Common myeloid progenitor, CD34-positive (primary cell): ENCODE measurements around the gene TTC34.

Experiments
- CTCF ChIA-PET: fragments of 350-600 bp; sonication (Branson Sonifier 250); formaldehyde crosslinking; loops from one replicate; lab custom pipeline; 2021; ENCODE audit warnings: antibody characterized with exemption; lab: Charles Lee
- POLR2A ChIA-PET: fragments of 350-600 bp; sonication (Branson Sonifier 250); formaldehyde crosslinking; loops from one replicate; lab custom pipeline; 2021; ENCODE audit warnings: antibody characterized with exemption; lab: Charles Lee
- DNase-seq, 3 donors: peaks; one replicate each; pipeline versions ENCODE4 v3.0.0 to v3.0.0-alpha.2; 2013
- H3K27ac ChIP-seq, 2 experiments: 1 replicate in 1 of 2; 2 replicates in 1 of 2; pipeline ENCODE4 v1.7.0; 2013; ENCODE audit warnings: inconsistent platforms in 2 of 2, low read length in 2 of 2, mild to moderate bottlenecking in 2 of 2, low read depth in 1 of 2, moderate library complexity in 1 of 2; ENCODE audit not compliant: severe bottlenecking in 2 of 2, insufficient read depth in 1 of 2, poor library complexity in 1 of 2
- H3K27me3 ChIP-seq, 5 experiments: replicated peaks in 2 of 5; 1 replicate in 3 of 5; 2 replicates in 2 of 5; pipeline versions ENCODE4 v1.6.1 to v1.7.0; 2013; ENCODE audit warnings: low read length in 4 of 5, mild to moderate bottlenecking in 2 of 5, moderate library complexity in 2 of 5, inconsistent platforms in 1 of 5; ENCODE audit not compliant: insufficient read depth in 5 of 5, control insufficient read depth in 4 of 5
- H3K36me3 ChIP-seq, 4 experiments: 1 replicate in 2 of 4; 2 replicates in 2 of 4; pipeline versions ENCODE4 v1.6.1 to v1.7.0; 2013; ENCODE audit warnings: low read length in 3 of 4, control low read depth in 1 of 4, mild to moderate bottlenecking in 1 of 4; ENCODE audit not compliant: control insufficient read depth in 4 of 4, insufficient read depth in 4 of 4
- H3K4me1 ChIP-seq, 4 experiments: 1 replicate in 3 of 4; 2 replicates in 1 of 4; pipeline versions ENCODE4 v1.6.1 to v1.7.1; 2013; ENCODE audit warnings: low read length in 3 of 4, mild to moderate bottlenecking in 3 of 4, control low read depth in 1 of 4, inconsistent platforms in 1 of 4, moderate library complexity in 1 of 4; ENCODE audit not compliant: control insufficient read depth in 4 of 4, insufficient read depth in 4 of 4; ENCODE audit errors: control extremely low read depth in 1 of 4
- H3K4me3 ChIP-seq, 7 experiments: 1 replicate in 4 of 7; 2 replicates in 3 of 7; pipeline versions ENCODE4 v1.5.1 to v1.7.0; 2013; ENCODE audit warnings: mild to moderate bottlenecking in 7 of 7, low read length in 6 of 7, moderate library complexity in 6 of 7, inconsistent platforms in 2 of 7, low read depth in 2 of 7, control low read depth in 1 of 7; ENCODE audit not compliant: insufficient read depth in 4 of 7, control insufficient read depth in 1 of 7; ENCODE audit errors: extremely low read depth in 1 of 7
- H3K9me3 ChIP-seq, 5 experiments: 1 replicate in 4 of 5; 2 replicates in 1 of 5; pipeline versions ENCODE4 v1.6.1 to v1.7.1; 2013; ENCODE audit warnings: low read length in 4 of 5, mild to moderate bottlenecking in 2 of 5, inconsistent platforms in 1 of 5, low read depth in 1 of 5, moderate library complexity in 1 of 5; ENCODE audit not compliant: control insufficient read depth in 4 of 5, insufficient read depth in 2 of 5; ENCODE audit errors: control extremely low read depth in 1 of 5
- WGBS: methylation state at CpG from one replicate; pipeline ENCODE4 v1.1.5; 2013; ENCODE audit not compliant: insufficient coverage; 5-methylcytosine and 5-hydroxymethylcytosine counted together

The TTC34 gene

DNA sequence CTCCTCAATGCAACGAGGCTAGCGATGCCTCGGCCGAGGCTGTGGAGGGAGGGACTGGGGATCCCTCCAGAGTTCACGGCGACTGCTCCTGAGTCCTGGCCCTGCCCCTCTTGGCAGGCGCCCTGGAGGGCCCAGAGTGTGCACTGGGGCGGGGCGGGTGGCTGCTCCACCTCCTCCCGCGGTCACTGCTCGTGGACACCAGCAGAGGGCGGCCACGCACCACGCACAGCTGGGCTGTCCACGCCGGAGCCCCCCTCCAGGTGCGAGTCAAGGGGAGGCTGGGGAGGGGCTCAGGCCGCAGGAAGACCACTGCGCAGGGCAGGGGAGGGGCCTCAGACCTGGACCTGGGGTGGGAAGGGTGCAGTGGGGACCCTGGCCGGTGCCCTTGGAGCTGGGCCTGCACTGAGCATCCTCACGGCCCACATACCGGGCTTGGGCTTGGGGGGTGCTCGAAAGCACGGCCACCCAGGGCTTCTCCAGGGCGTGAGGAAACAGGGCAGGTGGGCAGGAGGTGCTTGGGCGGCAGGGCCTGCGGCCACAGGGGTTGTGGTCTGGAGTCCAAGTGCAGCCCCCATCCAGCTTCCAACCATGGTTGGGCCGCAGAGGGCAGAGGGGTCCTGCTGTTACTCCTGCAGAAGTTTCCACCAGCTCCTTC, 20.6 kb upstream of the TTC34 start:
- H3K27me3 ChIP-seq = peaks cover 0 to 6% (median 0%) of the 10 kb centered on the region in 5 experiments
- peak; percentile 43 to 63 (median 54) for DNase-seq
- CTCF ChIA-PET = interaction anchor here (0.8 to 7.3 kb wide), 9 partner anchors 8 to 602 kb away, joined by 3 to 83 read pairs (median 5); no protein-coding TSS in a partner anchor
- peaks cover 0 to 19% (median 13%) of the 10 kb centered on the region in 4 experiments for H3K4me1 ChIP-seq
- H3K36me3 ChIP-seq = no peaks in the 10 kb centered on the region
- no peak overlapping the region for H3K4me3 ChIP-seq
- no peak overlapping the region for H3K27ac ChIP-seq
- 32% methylated on average over 21 of the region's 29 CpGs for WGBS
- H3K9me3 ChIP-seq = peaks cover 0 to 4% (median 0%) of the 10 kb centered on the region in 5 experiments
- POLR2A ChIA-PET = interaction anchor here (1.2 kb wide), 1 partner anchor 24 kb away, joined by 4 read pairs; no protein-coding TSS in a partner anchor

DNA sequence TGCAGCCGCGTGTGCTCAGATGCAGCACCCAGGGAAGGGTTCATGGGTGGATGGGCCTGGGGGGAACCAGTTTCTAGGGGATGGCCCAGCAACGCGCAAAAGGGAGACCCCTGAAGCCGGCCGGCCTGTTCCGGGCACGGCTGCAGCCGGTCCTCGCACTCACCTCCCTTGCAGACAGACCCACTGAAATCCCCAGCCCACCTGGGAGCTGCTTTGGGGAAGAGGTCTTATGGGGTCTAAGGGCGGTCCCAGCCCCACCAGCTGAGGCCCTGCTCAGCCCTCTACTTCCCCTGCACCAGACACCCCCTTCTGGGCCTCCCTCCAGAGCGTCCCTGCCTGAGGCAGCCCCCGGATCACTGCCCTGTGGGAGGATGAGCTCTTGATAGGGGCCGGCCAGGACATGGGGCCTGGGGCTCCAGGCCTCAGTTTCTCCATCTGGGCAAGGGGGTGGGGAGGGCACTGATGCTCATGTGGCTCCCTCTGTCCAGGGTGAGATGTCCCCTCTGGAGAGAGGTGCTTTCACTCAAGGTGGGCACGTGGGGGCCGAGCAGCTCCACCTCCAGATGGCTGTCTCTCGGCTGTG, 20.0 kb upstream of the TTC34 start:
- H3K27ac ChIP-seq = no peak overlapping the region
- no peak for DNase-seq
- CTCF ChIA-PET = interaction anchor here (0.8 to 7.3 kb wide), 9 partner anchors 9 to 603 kb away, joined by 3 to 83 read pairs (median 5); no protein-coding TSS in a partner anchor

DNA sequence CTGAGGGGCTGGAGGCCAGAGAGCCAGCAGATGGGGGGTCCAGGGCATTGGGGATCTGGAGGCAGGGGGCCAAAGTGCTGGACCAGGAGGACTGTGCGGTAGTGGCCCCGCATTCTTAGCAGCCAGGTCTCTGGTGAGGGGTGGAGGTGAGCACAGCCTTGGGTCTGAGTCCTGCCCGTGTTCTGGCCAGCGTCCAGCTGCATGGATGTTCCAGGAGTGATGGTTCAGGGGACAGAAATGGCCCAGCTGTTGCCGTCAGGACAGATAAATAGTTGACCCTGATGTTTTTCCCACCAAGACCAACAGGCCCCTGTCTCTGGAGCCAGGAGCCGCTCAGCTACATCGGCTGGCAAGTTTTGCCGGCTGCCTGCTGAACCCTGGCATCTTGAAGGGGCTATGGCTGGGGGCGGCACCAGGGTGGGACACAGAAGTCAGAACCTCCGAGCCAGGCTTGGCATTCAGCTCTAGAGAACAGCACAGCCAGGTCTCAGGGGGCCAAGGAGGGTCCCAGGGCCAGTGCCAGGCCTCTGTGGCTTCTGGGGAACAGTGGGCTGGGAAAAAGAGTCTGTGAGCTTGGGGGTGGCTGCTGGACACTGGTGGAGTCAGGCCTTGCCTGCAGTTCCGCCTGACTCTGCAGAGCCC, 19.4 kb upstream of the TTC34 start:
- no peak overlapping the region for H3K4me3 ChIP-seq
- DNase-seq = no peak
- no peaks in the 10 kb centered on the region for H3K9me3 ChIP-seq
- 87% methylated on average over 10 of the region's 11 CpGs for WGBS
- H3K36me3 ChIP-seq = no peaks in the 10 kb centered on the region
- H3K27me3 ChIP-seq = peaks cover 0 to 7% (median 2%) of the 10 kb centered on the region in 5 experiments
- H3K4me1 ChIP-seq = peaks cover 0 to 19% (median 13%) of the 10 kb centered on the region in 4 experiments
- POLR2A ChIA-PET = no interaction called here
- H3K27ac ChIP-seq = no peak overlapping the region
- CTCF ChIA-PET = interaction anchor here (0.8 to 7.3 kb wide), 6 partner anchors 9 to 604 kb away, joined by 3 to 83 read pairs (median 7); no protein-coding TSS in a partner anchor

More for the DNA sequence above, 20.0 kb upstream of the TTC34 start:
- Histone ChIP-seq H3K36me3 (no peaks in the 10 kb centered on the region), H3K9me3 (no peaks in the 10 kb centered on the region), H3K4me1 (peaks cover 0 to 19% (median 13%) of the 10 kb centered on the region in 4 experiments), H3K4me3 (no peak overlapping the region), H3K27me3 (peaks cover 0 to 6% (median 2%) of the 10 kb centered on the region in 5 experiments)
- POLR2A ChIA-PET = interaction anchor here (1.2 kb wide), 1 partner anchor 24 kb away, joined by 4 read pairs; no protein-coding TSS in a partner anchor
- WGBS = 87% methylated on average over 15 of the region's 17 CpGs

DNA sequence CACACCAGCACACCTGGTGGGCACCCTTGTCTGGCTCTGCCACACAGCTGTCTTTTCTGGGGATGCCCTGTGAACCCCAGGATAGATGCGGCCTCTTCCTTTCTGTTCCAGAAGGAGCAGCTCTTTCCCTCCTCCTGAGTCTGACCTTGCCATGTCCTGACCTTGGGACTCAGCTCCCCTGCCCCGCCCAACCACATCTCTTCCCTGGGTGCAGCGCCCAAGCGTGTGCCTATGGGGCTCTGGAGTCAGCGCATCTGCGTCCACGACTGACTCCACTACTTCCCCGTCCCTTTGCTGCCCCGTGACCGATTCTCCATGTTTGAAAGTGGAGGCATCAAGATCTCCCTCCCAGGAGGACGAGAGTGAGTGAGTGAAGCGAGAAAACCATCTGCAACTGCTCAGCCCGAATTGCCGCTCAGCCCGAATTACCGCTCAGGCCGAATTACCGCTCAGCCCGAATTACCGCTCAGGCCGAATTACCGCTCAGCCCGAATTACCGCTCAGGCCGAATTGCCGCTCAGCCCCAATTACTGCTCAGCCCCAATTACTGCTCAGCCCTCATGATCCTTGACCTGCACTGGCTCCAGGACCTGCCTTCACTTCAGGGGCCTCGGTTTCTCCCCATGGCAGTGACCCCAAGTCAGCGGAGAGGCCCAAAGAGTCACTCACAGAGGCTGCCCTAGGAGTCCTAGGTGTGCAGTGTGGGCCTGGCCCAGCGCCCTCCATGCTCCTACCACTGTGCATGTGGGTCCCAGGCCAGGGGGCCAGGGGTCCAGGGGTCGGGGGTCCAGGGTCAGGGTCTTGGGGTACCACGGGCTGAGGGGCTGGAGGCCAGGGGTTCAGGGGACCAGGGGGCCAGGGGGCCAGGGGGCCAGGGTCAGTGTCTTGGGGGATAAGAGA, 18.6 kb upstream of the TTC34 start:
- WGBS = 98% methylated on average over 29 of the region's 31 CpGs
- no peaks in the 10 kb centered on the region for H3K9me3 ChIP-seq
- no peaks in the 10 kb centered on the region for H3K36me3 ChIP-seq
- peaks cover 0 to 11% (median 2%) of the 10 kb centered on the region in 5 experiments for H3K27me3 ChIP-seq
- ChIA-PET POLR2A (no interaction called here), CTCF (interaction anchor here (1.0 to 7.3 kb wide), 6 partner anchors 9 to 604 kb away, joined by 3 to 83 read pairs (median 7); no protein-coding TSS in a partner anchor)
- no peak overlapping the region for H3K27ac ChIP-seq
- H3K4me1 ChIP-seq = peaks cover 0 to 19% (median 13%) of the 10 kb centered on the region in 4 experiments
- no peak overlapping the region for H3K4me3 ChIP-seq
- DNase-seq = no peak

DNA sequence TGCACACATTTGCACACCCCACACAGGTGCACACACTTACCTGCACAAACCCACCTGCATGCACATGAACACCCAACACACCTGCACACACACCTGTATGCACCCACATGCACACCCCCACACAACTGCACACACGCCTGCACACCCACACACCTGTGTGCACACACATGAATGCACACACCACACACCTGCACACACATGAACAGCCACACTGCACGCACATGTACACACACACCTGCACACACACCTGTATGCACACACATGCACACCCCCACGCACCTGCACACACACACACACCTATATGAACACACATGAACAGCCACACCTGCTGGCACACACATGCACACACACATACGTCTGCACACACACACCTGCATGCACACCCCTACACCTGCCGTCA, 17.9 kb upstream of the TTC34 start:
- Histone ChIP-seq H3K27me3 (peaks cover 0 to 11% (median 2%) of the 10 kb centered on the region in 5 experiments), H3K27ac (no peak overlapping the region), H3K36me3 (no peaks in the 10 kb centered on the region), H3K4me1 (peaks cover 0 to 16% (median 11%) of the 10 kb centered on the region in 4 experiments), H3K4me3 (no peak overlapping the region), H3K9me3 (no peaks in the 10 kb centered on the region)
- 92% methylated on average over 5 of the region's 5 CpGs for WGBS
- ChIA-PET CTCF (interaction anchor here (1.0 to 1.4 kb wide), 2 partner anchors 22 to 605 kb away, joined by 3 read pairs; no protein-coding TSS in a partner anchor), POLR2A (no interaction called here)
- DNase-seq = no peak

DNA sequence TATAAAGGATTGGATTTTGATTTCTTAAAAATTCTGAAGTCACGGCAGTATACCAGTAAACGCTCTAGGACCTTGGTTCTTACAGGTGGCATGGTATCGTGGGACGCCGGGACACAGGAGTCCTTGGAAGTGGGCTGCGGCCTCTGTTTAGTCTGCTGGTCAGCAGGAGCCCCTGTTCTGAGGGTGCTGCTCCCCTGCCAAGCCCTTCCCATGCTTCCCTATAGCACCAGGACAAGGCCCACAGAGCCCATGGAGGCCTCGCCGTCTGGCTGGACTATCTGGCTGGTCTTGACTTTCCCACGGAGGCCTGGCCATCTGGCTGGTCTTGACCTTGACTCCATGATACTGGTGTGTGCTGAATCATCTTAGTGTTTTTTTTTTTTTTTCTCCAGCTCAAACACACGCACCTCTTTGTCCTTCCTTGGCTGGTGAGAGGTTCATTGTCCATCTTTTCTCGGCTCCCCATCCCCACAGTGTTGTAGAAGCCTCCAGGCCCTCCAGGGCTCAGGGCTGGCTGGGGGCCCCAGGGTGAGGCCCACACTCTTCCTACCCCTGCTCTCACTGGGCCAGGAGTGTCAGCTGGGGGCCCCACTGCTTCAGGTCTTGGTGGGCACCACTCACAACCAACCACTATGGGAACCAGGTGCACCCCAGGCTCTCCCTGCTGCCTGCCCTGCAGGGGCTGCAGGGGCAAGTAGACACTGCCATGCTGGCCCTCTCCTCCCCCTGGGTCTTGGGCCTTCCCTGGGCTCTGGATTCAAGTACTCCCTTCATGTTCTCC, 16.5 kb upstream of the TTC34 start:
- Histone ChIP-seq H3K27me3 (peaks cover 0 to 11% (median 0%) of the 10 kb centered on the region in 5 experiments), H3K27ac (no peak overlapping the region), H3K9me3 (no peaks in the 10 kb centered on the region), H3K36me3 (no peaks in the 10 kb centered on the region), H3K4me1 (peaks cover 0 to 8% (median 4%) of the 10 kb centered on the region in 4 experiments), H3K4me3 (no peak overlapping the region)
- CTCF ChIA-PET = no interaction called here
- WGBS = 94% methylated on average over 11 of the region's 11 CpGs
- no peak for DNase-seq
- POLR2A ChIA-PET = no interaction called here
